HG03439 (cell line): ENCODE results near the gene MRPL39.

Experiments used
- ATAC-seq: cut with Tn5 transposase; IDR thresholded peaks from one replicate; pipeline ENCODE4 v1.9.1; 2021; ENCODE audit warnings: mild to moderate bottlenecking, moderate library complexity; ENCODE audit not compliant: unreplicated experiment

The MRPL39 gene

DNA sequence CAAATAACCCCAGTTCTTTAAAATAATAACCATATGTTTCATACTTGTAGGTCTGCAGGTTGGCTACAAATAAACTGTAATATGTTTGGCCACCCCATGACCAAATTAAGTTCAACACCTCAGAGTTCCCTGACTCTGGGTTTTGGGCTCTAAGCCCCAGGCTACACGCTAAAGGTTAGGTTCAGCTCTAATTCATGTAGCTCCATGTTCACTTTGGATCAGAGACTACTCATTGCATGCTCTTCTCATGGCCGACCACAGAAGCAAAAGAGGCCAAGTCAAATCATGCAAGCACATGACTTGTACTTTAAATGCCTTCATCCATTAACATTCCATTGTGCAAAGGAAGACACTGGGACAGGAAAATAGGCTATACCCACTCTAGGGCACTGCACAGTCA, 66.2 kb downstream of the MRPL39 start:
- ATAC-seq: no peak

DNA sequence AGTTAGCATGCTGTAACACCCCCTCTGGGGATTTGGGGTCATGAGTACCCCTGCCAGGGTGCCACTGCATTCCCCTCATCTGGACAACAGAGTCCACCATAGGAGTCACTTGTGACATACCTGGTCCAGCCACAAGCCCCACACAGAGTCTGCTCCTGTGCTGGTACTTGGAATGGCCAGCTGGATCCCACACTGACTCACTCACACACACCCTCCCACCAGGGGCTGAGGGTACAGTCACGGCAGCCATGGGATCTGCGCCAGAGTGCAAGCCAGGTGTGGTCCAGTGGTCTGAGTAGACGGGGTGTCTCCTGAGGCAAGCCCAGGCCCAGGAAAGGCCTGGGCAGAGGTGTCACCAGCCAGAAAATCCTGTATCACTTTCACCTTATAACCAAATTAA, 67.7 kb downstream of the MRPL39 start:
- no peak for ATAC-seq

DNA sequence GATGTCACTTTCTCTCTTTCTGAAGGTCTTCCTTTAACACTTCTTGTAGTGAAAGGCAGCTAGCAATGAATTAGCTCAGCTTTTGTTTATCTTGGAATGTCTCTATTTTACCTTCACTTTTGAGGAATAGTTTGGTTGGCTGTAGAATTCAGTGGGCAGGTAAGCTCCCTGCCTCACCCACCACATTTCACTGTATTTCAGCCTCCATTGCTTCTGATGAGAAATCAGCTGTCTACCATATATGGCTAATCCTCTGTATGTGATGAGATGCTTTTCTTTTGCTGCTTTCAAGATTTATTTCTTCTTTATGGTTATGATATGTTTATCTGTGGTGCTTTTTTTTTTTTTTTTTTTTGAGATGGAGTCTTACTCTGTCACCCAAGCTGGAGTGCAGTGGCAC, 70.1 kb downstream of the MRPL39 start:
- ATAC-seq: no peak

DNA sequence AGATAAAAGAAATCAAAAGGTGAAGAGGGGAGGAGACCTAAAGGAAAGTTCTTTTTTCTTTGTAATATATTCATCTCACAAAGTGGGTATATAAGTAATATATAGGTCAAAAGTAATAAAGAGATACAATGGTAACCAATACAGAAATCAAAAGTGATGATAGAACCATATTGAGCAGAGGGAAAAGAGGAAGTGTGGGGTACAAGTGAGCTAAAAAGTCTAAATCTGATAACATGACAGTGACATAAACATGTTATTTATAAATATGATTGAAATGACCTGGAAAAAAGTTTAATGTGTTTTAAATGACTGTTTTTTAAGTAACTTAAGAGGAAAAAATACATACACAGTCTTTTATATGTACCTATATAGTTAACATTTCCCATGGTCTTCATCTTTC, 70.5 kb downstream of the MRPL39 start:
- no peak for ATAC-seq

DNA sequence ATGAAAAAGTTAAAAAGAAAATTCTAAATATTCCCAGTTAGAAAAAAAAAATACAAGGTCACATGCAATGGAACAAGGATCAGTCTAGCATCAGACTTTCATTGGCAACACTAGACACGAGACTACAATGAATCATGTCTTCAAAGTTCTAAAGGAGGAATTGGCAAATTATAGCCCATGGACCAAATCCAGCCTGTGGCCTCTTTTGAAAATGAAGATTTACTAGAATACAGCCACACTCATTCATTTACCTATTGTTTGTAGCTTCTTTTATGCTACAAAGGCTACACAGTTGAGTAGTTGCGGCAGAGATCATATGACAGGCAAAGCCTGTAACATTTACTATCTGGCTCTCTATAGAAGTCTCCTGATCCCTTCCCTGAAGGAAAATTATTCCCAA, 71.4 kb downstream of the MRPL39 start:
- ATAC-seq: no peak
